Measurements from ENCODE around the gene NAGK.
A peak's percentile ranks its signal among the peaks of the same experiment; 100 is the strongest.
"Not testable (repeated sequence)": the region's sequence is repeated elsewhere in the genome, so short reads cannot be mapped to it uniquely, and the experiment has no call there.

The NAGK gene

DNA sequence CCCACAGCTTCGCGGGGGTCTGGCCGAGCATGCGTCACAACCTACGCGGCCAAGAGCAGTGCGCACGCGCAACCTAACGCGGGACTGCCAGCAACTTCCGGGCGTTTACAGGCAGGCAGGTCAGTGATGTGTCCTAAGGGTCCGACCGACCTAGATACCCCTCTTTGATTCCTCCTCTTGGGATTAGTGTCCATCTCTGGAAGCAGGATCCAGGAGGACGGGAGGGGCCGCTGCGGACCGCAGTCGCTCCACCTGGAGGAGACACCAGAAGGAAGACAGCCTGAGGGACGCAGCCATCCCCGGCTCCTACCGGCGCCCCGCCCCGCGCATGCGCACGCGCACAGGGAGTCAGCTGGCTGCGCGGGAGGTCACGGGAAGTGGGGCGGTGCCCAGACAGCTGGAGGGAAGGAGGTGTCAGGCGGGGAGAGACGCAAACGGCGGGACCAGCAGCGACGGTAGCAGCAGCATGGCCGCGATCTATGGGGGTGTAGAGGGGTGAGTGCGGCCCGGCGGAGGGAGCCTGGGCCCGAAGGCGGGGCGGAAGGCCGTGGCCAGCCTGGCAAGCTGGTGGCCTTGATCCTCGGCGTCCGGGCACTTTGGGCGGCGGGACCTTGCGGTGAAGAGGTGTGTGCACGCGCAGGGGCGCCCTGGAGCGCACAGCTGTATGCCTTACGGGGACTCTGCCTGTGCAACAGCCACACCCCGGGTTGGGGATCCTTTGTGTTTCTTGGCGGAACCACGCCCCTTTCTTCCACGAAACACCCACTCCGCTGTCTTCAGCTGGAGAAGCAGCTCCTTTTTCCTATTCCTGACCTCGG lies at the start of gene NAGK:
Gene NAGK (plus strand): TSS at position 431 of the 818 bp plus-strand sequence. CDS start 36 bp downstream, at position 467.
- peak; percentile 91 for DNase-seq

DNA sequence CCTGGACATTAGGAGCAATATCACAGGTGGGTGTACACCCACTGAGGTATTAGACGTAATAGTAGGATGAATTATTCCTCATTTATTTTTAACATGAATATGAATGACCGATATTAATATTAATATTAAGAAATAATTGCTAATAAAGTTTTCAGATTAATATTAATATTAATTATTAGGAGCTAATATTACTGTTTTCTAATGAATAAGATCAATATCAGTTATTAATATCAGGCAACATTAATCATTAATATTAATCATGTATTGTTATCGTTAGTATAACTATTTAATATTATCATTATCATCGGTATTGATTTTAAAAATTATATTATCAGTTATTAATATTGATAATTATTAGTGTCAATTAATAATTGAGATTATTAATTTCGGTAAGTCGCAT lies 48.5 kb upstream of the NAGK start:
- DNase-seq: not testable (repeated sequence)

- not testable (repeated sequence) for DNase-seq
Observed at GRCh38 chr2:71021394-71021793, 47.1 kb upstream of the NAGK start.

DNA sequence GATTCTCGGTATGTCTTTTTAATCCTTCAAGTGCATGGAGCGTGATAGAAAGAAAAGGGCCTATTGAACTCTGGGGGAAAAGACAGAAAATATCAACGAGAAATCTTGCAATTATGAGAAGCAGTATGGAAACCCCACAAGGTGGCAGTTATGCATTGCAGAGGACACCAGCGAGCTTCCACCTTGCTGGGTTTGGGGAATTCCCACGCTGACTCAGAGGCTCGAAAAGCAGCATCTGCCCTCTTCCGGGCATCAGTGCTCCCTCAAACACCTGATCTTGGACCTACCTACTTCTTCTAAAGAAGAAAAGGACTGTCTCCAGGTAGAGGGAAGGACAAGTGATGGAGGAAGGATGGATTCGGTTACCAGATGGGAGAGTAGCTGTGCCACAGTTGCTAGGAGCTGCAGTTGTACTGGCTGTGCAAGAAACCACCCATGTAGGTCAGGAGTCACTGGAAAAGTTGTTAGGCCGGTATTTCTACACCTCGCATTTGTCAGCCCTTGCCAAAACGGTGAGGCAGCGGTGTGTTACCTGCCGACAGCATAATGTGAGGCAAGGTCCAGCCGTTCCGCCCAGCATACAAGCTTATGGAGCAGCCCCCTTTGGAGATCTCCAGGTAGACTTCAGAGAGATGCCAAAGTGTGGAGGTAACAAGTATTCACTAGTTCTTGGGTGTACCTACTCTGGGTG lies 44.8 kb upstream of the NAGK start:
- DNase-seq: not testable (repeated sequence)

DNA sequence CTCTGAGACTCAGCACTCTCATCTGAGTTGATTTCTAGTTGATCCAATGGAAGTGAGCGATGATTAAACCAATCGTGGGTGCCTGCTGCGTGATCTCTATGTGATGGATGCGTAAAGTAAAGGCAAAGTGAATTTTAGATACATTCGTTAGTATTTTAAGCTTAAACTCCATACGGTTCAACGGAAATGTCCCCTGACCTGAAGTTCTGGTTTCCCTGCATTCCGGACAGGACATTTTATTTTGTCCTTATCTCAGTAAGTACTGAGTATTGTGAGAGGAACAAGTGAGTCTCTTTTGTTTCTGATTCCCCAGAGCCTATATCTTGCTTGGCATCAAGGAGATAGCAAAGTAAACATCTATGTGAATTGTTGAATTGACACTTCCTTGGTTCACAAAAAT lies 32.2 kb upstream of the NAGK start:
- not testable (repeated sequence) for DNase-seq

DNA sequence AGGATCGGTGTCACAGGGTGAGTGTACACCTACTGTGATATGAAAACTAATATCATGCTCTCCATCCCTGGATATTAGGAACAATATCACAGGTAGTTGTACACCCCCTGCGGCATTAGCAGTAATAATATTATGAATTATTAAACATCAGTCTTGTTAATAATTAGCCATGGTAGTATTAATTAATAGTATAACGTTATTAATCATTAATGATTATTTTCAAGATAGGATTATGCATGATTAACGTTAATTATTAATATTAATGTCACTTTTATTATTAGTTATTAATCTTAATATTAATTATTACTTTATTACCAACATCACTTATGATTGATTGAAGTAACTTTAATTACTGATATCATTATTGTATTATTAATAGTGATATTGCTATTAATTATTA lies 26.2 kb upstream of the NAGK start:
- no peak for DNase-seq

GRCh38 chr2:71043531-71044407 lies 24.7 kb upstream of the NAGK start:
- DNase-seq: no peak

DNA sequence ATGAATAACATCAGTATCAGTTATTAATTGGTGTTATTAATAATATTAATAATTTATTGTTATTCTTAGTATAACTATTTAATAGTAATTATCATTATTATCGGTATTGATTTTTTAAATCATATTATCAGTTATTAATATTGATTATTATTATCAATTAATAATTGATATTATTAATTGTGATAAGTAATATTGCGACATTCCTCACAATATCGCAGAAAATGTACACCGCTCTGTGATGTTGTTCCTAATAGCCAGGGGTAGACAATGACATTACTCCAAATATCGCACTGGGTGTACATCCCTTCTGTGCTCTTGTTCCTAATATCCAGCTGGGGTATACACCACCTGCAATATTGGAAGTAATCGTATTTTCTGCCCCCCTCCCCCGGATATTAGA lies 23.3 kb upstream of the NAGK start:
- no peak for DNase-seq

GRCh38 chr2:71045865-71046548 lies 22.4 kb upstream of the NAGK start:
- DNase-seq: no peak

- DNase-seq: no peak
Observed at GRCh38 chr2:71048096-71048495, 20.4 kb upstream of the NAGK start.

GRCh38 chr2:71049704-71050360 lies 18.6 kb upstream of the NAGK start:
- DNase-seq: not testable (repeated sequence)

- not testable (repeated sequence) for DNase-seq
Observed at GRCh38 chr2:71055206-71055740, 13.2 kb upstream of the NAGK start.

DNA sequence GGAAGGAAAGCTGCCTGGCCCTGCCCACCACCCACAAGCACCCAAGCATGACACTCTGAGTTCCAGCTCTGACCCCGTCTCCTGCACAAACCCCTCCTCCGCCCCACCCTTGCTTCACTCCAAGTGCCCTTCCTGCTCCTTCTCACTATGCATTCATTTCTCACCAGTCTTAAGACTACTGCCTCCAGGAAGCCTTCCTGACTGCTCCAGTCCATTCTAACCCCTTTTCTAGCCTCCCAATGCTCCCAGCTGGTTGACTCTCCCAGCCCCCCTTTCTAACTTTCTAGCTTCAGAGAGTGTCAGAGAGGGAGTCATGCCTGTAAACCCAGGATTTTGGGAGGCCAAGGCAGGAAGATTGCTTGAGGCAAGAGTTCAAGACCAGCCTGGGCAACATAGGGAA lies 8.2 kb upstream of the NAGK start:
- DNase-seq: no peak

DNA sequence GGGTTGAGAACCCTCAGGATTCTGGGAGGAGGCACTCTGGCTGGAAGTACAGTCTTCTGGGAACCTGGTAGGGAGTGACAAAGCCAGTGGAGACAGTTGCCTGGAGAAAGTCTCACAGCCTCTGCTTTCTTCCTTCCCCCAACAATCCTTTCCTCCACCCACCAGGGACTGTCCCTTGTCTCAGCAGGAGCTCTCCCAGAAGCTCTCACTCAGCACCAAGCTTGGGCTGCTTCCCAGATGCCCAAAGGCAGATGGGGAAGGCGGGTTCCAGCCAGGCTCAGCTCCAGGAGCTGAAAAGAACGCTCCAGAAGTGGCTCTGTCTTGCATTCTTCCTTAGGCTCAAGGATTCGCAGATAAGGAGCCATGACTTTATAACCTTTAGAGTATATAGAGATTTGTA lies 7.6 kb upstream of the NAGK start:
- DNase-seq: no peak

GRCh38 chr2:71063216-71063615 lies 5.2 kb upstream of the NAGK start:
- DNase-seq: no peak

DNA sequence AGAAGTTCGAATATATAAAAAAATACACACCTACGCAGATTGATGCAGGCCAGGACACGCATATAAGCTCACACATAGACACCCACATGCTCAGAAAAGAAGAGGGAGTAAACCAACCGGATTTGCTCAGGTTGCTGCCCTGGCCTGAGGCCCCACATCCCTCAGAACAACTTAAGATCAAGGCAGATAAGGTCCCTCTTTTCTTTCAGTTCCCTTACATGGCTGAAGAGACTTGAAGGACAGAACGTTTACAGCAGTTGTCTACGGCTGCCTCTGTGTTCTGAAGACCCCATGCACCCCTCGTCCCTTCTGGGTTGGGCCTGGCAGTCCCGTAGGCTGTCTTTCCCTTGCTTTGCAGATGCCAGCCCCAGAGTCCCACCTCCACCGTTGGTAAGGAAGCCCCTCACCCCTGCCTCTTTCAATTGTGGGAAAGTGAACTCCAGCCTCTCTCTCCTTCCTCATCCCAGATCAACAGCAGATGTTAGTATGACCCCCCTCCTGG lies 4.3 kb upstream of the NAGK start:
- DNase-seq: no peak

GRCh38 chr2:71064754-71065621 lies 3.5 kb upstream of the NAGK start:
- no peak for DNase-seq

- DNase-seq: no peak
Observed at GRCh38 chr2:71066856-71067255, 1.6 kb upstream of the NAGK start.

DNA sequence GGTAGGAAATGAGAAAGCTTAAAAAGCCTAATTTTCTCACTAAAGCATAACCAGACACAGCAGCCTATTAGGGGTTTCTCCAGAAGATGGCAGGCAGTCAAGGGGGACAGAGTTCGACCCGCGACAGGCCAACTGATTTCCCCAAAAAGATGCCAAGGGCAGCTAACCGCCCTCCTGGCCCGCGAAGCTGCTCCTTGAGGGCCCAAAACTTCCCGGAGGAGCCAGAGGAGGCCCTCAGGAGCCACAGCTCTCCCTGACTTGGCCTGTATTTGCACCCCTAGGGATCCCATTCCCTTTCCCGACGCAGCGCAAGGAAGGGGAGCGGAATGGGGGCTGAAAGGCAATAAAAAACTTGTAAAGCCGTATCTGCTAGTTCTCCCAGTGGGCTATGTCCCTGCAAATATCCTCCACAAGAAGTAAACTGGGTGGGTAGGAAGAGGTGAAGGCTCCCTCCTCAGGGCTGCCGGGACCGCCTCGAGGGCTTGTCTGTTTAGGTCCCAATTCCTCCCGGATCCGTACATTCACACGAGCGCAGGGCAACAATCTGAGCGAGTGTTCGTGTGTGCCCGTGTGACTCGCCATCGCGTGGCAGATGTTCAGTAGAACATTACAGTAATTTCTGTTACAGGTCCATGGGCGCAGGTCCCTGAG lies 756 bp upstream of the NAGK start:
- DNase-seq: no peak

GRCh38 chr2:71069376-71069775 lies 928 bp downstream of the NAGK start:
- no peak for DNase-seq
